ENCODE results near the gene PDZRN4.

PDZRN4 gene

GRCh38 chr12:41619705-41620104, 431.6 kb downstream of the PDZRN4 start:
- in situ Hi-C loops (cut with MboI; ENCODE audit: low sequenced_read_pairs, unreplicated experiment): no loop called here
- no peak for DNase-seq (ENCODE audit: low spot score)
- no peak for TF ChIP-seq CTCF (IDR thresholded peaks at IDR 0.05; ENCODE audit: borderline replicate concordance, control extremely low read depth, extremely low read depth, insufficient read depth, missing control alignments)

- TF ChIP-seq CTCF (IDR thresholded peaks at IDR 0.05; ENCODE audit: borderline replicate concordance, control extremely low read depth, extremely low read depth, insufficient read depth, missing control alignments): no peak
- in situ Hi-C loops (cut with MboI; ENCODE audit: low sequenced_read_pairs, unreplicated experiment): no loop called here
- no peak for DNase-seq (ENCODE audit: low spot score)
Observed at GRCh38 chr12:41621291-41621690, 433.2 kb downstream of the PDZRN4 start.
